Measurements from ENCODE around the gene MOB2.

- TF ChIP-seq EZH2 (IDR thresholded peaks at IDR 0.05; ENCODE audit: low read depth) (no peak), CTCF (conservative IDR thresholded peaks at IDR 0.05) (no peak)
Observed at GRCh38 chr11:1459764-1460395, 26.7 kb downstream of the MOB2 start.

All from PC-9 (cell line).